Measurements from ENCODE around the gene KRTAP12-3. TPM values are rescaled to one million over a fixed set of nuclear protein-coding genes. Genes with fewer than 3 reads are reported as not detected.
"Not testable (repeated sequence)": the region's sequence is repeated elsewhere in the genome, so short reads cannot be mapped to it uniquely, and the experiment has no call there.

The KRTAP12-3 gene
- polyA plus RNA-seq, 2 of the 4 experiments (the other 2 are of a cell fraction): not detected

DNA sequence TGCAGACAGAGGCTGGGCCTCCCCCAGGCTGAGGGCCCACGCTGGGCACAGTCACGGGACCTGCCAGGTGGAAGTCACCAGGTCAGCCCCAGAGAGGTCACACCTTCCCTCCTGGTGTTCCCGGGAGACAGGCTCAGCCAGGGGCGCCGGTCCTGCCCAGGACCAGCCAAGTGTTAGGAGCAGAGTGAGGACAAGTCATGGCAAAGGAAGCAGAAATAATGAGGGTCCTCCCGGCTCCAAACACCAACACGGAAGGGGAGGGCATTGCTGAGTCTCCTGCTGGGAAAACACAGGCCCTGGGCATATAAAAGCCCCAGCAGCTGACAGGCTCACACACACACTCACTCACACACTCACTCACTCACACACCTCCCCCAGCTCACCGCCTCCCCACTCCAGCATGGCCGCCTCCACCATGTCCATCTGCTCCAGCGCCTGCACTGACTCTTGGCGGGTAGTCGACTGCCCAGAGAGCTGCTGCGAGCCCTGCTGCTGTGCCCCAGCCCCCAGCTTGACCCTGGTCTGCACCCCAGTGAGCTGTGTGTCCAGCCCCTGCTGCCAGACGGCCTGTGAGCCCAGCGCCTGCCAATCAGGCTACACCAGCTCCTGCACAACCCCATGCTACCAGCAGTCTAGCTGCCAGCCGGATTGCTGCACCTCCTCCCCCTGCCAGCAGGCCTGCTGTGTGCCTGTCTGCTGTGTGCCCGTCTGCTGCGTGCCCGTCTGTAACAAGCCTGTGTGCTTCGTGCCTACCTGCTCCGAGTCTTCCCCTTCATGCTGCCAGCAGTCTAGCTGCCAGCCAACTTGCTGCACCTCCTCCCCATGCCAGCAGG lies 20.5 kb upstream of the KRTAP12-3 start, which contains the start of gene KRTAP10-10:
KRTAP10-10 (plus strand) TSS at position 339 of the 833 bp plus-strand sequence; CDS start at position 401, 62 bp downstream.
- no peak within 1 kb of the TSS for H3K27ac ChIP-seq
- ChIA-PET CTCF (interaction anchor here (1.2 kb wide), 1 partner anchor 16 kb away, joined by 3 read pairs; no protein-coding TSS in a partner anchor), POLR2A (no interaction called here)
- H3K4me1 ChIP-seq: no peaks in the 10 kb centered on the region
- DNase-seq (ENCODE audit: low read depth in 1 of 2, low spot score in 1 of 2) (no peak), FAIRE-seq (no peak), ATAC-seq (no peak; a peak in 1 of 6 replicates)
- TF ChIP-seq BHLHE40 (IDR thresholded peaks at IDR 0.05; ENCODE audit: low read depth, low read length) (no peak), NFE2L2 (conservative IDR thresholded peaks at IDR 0.05; ENCODE audit: low read length) (no peak), CHD2 (IDR thresholded peaks at IDR 0.05; ENCODE audit: low read length, partially characterized antibody) (no peak), PHF8 (IDR thresholded peaks at IDR 0.05; ENCODE audit: borderline replicate concordance, low read depth) (no peak), ESRRA (IDR thresholded peaks at IDR 0.05; ENCODE audit: borderline replicate concordance, low read length) (no peak), NR3C1 (IDR thresholded peaks at IDR 0.05) (no peak)
- TF ChIP-seq, protein P1, sequence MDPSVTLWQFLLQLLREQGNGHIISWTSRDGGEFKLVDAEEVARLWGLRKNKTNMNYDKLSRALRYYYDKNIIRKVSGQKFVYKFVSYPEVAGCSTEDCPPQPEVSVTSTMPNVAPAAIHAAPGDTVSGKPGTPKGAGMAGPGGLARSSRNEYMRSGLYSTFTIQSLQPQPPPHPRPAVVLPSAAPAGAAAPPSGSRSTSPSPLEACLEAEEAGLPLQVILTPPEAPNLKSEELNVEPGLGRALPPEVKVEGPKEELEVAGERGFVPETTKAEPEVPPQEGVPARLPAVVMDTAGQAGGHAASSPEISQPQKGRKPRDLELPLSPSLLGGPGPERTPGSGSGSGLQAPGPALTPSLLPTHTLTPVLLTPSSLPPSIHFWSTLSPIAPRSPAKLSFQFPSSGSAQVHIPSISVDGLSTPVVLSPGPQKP (IDR thresholded peaks at IDR 0.05; ENCODE audit: low read depth, low read length): no peak
- H3K4me3 ChIP-seq: no peak within 1 kb of the TSS
- 52% methylated on average over 11 of the region's 21 CpGs for WGBS (ENCODE audit: missing lambda C conversion rate)
- no peak within 1 kb of the TSS for H3K4me2 ChIP-seq
- peaks cover 3% of the 10 kb centered on the region; the same call in 2 of the 3 replicates for H3K9me3 ChIP-seq

DNA sequence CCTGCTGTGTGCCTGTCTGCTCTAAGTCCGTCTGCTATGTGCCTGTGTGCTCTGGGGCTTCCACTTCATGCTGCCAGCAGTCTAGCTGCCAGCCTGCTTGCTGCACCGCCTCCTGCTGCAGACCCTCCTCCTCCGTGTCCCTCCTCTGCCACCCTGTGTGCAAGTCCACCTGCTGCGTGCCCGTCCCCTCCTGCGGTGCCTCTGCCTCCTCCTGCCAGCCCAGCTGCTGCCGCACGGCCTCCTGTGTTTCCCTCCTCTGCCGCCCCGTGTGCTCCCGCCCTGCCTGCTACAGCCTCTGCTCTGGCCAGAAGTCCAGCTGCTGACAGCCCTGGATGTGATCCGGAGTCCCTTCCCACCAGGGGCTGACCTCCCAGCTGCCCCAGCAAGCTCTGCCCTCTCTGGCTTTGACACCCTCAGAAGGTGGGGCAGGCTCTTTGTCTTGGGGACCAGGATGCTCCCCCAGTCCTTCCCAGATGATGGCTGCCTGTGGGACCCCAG lies 19.8 kb upstream of the KRTAP12-3 start:
- FAIRE-seq; H3K4me1 ChIP-seq; POLR2A ChIA-PET; H3K9me3 ChIP-seq; DNase-seq (ENCODE audit: low read depth in 1 of 2, low spot score in 1 of 2); H3K4me3 ChIP-seq; CTCF ChIA-PET; H3K27ac ChIP-seq; H3K4me2 ChIP-seq: not testable (repeated sequence)
- 0 out of 6 replicates have a peak, but pooled peaks of 1 of the 2 experiments have one; percentile 13 for ATAC-seq
- WGBS (ENCODE audit: missing lambda C conversion rate): 73% methylated on average over 3 of the region's 12 CpGs

DNA sequence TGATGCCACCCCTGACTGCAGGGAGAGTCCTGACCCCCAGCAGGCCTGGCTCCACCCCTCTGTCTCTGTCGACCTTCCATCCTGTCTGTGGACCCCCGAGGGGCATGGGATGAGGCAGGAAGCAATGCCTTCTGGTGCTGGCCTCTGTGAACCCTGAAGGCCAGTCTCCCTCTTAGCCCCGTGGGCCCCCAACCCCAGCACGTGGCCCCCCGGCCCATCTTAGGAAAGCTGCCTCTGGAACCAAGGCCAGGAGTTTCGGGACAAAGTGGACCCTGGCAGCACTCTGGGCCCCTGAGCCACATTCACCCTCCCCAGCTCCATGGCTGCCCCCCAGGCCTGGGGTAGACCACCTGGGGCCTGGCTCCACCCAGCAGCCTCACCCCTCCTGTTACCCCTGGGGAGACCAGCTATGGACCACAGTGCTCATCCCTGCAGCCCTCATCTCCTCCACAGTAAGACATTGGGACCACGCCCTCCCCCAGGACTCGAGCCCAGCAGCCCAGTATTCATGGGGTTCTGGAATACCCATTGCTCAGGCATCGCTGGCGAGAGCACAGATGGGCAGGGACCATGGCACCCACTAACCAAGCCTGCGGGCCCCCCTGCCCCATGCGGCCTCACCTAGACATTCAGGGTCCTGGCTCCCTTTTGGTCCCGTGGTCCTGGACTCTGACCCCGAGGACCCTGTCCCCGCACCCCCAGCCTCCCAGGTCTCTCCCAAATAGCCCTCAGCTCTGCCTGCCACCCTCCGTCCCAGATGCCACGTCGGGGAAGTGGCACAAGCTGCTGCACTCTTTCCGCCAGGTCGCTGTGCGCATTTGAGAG lies 19.0 kb upstream of the KRTAP12-3 start:
- DNase-seq (ENCODE audit: low read depth in 1 of 2, low spot score in 1 of 2); H3K27ac ChIP-seq; H3K9me3 ChIP-seq; ATAC-seq; FAIRE-seq; POLR2A ChIA-PET; H3K4me1 ChIP-seq; H3K4me3 ChIP-seq; H3K4me2 ChIP-seq: not testable (repeated sequence)
- 28% methylated on average over 2 of the region's 21 CpGs for WGBS (ENCODE audit: missing lambda C conversion rate)
- CTCF ChIA-PET: interaction anchor here (0.6 kb wide), 1 partner anchor 24 kb away, joined by 5 read pairs; no protein-coding TSS in a partner anchor

DNA sequence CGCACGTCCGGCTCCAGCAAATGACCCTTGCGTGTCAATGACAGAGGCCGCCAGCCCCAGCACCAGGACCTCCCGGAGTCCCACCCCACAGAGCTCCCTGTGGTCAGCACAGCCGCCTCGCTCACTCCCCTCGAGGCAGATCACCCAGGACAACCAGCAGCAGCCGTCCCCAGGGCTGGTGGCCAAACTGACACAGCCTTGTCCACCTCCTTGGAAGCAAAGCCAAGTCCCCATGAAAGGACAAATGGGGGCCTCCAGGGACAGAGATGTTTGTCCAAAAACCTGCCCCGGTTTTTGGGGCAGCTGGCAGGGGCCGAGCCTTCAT lies 18.4 kb upstream of the KRTAP12-3 start:
- no peak for FAIRE-seq
- DNase-seq (ENCODE audit: low read depth in 1 of 2, low spot score in 1 of 2): no peak
- WGBS (ENCODE audit: missing lambda C conversion rate): no CpG with 5 or more reads among the region's 12 CpGs

More for the DNA sequence above, 18.4 kb upstream of the KRTAP12-3 start:
- Histone ChIP-seq H3K27ac (no peak overlapping the region), H3K4me3 (no peak overlapping the region), H3K9me3 (peaks cover 8% of the 10 kb centered on the region; the same call in 2 of the 3 replicates), H3K4me1 (no peaks in the 10 kb centered on the region), H3K4me2 (no peak overlapping the region)
- no peak for ATAC-seq
- CTCF ChIA-PET: interaction anchor here (0.6 kb wide), 2 partner anchors 24 to 130 kb away, joined by 3 to 5 read pairs; no protein-coding TSS in a partner anchor
- POLR2A ChIA-PET: no interaction called here
- TF ChIP-seq HDAC2 (IDR thresholded peaks at IDR 0.05) (no peak), NPAS2 (CRISPR knock-in tag; IDR thresholded peaks at IDR 0.05; ENCODE audit: borderline replicate concordance) (no peak), NFE2L2 (conservative IDR thresholded peaks at IDR 0.05; ENCODE audit: low read length) (no peak), SMC3 (IDR thresholded peaks at IDR 0.05) (no peak), POLR2A (IDR thresholded peaks at IDR 0.05; ENCODE audit: low read length) (no peak), RARB (CRISPR knock-in tag; IDR thresholded peaks at IDR 0.05) (no peak), POLR2AphosphoS2 (conservative IDR thresholded peaks at IDR 0.05; ENCODE audit: low read length) (no peak)
- TF ChIP-seq, protein P2, sequence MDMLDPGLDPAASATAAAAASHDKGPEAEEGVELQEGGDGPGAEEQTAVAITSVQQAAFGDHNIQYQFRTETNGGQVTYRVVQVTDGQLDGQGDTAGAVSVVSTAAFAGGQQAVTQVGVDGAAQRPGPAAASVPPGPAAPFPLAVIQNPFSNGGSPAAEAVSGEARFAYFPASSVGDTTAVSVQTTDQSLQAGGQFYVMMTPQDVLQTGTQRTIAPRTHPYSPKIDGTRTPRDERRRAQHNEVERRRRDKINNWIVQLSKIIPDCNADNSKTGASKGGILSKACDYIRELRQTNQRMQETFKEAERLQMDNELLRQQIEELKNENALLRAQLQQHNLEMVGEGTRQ (IDR thresholded peaks at IDR 0.05): no peak

All from A549 (cell line).